ENCODE data around the gene ZNF384. TPM values are rescaled to one million over a fixed set of nuclear protein-coding genes. Genes with fewer than 3 reads are reported as not detected.

The ZNF384 gene
- total RNA-seq, 2 donors from 2014 or later: 23.8 to 33.3 TPM

- Histone ChIP-seq H3K4me1 (no peaks in the 10 kb centered on the region), H3K27me3 (no peaks in the 10 kb centered on the region), H3K9me3 (no peaks in the 10 kb centered on the region), H3K27ac (no peak overlapping the region), H3K4me3 (no peak overlapping the region), H3K36me3 (peaks cover 59% of the 10 kb centered on the region)
- DNase-seq (ENCODE audit: low spot score): no peak
- TF ChIP-seq, protein P1, sequence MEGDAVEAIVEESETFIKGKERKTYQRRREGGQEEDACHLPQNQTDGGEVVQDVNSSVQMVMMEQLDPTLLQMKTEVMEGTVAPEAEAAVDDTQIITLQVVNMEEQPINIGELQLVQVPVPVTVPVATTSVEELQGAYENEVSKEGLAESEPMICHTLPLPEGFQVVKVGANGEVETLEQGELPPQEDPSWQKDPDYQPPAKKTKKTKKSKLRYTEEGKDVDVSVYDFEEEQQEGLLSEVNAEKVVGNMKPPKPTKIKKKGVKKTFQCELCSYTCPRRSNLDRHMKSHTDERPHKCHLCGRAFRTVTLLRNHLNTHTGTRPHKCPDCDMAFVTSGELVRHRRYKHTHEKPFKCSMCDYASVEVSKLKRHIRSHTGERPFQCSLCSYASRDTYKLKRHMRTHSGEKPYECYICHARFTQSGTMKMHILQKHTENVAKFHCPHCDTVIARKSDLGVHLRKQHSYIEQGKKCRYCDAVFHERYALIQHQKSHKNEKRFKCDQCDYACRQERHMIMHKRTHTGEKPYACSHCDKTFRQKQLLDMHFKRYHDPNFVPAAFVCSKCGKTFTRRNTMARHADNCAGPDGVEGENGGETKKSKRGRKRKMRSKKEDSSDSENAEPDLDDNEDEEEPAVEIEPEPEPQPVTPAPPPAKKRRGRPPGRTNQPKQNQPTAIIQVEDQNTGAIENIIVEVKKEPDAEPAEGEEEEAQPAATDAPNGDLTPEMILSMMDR (IDR thresholded peaks at IDR 0.05): no peak
These were observed 21.5 kb downstream of the ZNF384 start for GRCh38 chr12:6667559-6668210.

DNA sequence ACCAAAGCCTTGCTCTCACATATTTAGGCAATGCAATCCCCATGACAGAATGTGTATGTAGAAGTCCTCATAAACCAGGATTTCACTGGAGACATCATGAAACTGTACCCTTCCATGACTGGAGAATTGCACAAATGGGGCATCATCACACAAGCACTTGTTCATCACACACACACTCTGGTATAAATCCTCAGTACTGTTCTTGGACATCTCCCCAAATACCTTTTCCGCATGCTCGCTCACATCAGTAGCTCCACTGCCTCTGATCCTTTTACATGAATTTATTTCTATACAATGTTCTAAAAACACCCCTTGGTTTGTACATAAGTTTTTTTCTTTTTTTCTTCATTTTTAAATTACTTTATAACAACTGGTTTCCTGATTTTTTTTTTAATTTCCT, 23.0 kb downstream of the ZNF384 start:
- TF ChIP-seq, protein P1 (IDR thresholded peaks at IDR 0.05): no peak
- H3K4me1 ChIP-seq: peaks cover 0 to 12% of the 10 kb centered on the region in 2 donors
- H3K27me3 ChIP-seq: no peaks in the 10 kb centered on the region
- no peak for DNase-seq (ENCODE audit: low spot score)
- no peaks in the 10 kb centered on the region for H3K9me3 ChIP-seq
- H3K27ac ChIP-seq: no peak overlapping the region
- H3K4me3 ChIP-seq: no peak overlapping the region
- H3K36me3 ChIP-seq: peaks cover 44% of the 10 kb centered on the region

- no peak for DNase-seq (ENCODE audit: low spot score)
- Histone ChIP-seq H3K4me3 (no peak overlapping the region), H3K36me3 (peaks cover 31% of the 10 kb centered on the region), H3K27me3 (no peaks in the 10 kb centered on the region), H3K4me1 (peaks cover 0 to 12% of the 10 kb centered on the region in 2 donors), H3K9me3 (no peaks in the 10 kb centered on the region), H3K27ac (no peak overlapping the region)
- TF ChIP-seq, protein P1 (IDR thresholded peaks at IDR 0.05): no peak
These were observed 24.3 kb downstream of the ZNF384 start for GRCh38 chr12:6664902-6665301.

- H3K36me3 ChIP-seq: peaks cover 13% of the 10 kb centered on the region
- H3K27ac ChIP-seq: peak within 1 kb of the TSS; percentile 77 to 80
- no peaks in the 10 kb centered on the region for H3K27me3 ChIP-seq
- peak within 1 kb of the TSS; percentile 78 to 84 for H3K4me3 ChIP-seq
- peaks cover 0 to 12% of the 10 kb centered on the region in 2 donors for H3K4me1 ChIP-seq
- TF ChIP-seq, protein P1 (IDR thresholded peaks at IDR 0.05): no peak
- peak; percentile 99 for DNase-seq (ENCODE audit: low spot score)
- no peaks in the 10 kb centered on the region for H3K9me3 ChIP-seq
These were observed 26.1 kb downstream of the ZNF384 start, which contains the start of gene ING4 for GRCh38 chr12:6662906-6663742. TSS of gene ING4 (minus strand) at chr12:6663119. CDS start at chr12:6663101, 18 bp downstream.

DNA sequence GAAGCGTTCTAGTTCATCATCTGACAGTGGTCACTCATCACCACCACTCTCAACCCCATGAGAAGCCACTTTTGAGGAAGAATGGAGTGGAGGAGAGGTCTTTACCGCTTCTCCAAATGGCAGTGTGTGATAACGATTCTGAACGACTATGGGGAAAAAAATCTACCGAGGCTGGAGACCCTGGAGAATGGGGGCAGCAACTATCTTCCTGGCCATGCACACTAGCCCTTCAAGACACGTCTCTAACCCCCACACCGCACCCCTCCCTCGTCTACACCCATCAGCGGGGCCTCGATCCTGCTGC, 26.6 kb downstream of the ZNF384 start:
- TF ChIP-seq, protein P1 (IDR thresholded peaks at IDR 0.05): no peak
- peaks cover 8% of the 10 kb centered on the region for H3K36me3 ChIP-seq
- H3K4me1 ChIP-seq: peaks cover 0 to 12% of the 10 kb centered on the region in 2 donors
- no peaks in the 10 kb centered on the region for H3K9me3 ChIP-seq
- H3K27ac ChIP-seq: peak overlapping the region; percentile 71 to 80
- no peaks in the 10 kb centered on the region for H3K27me3 ChIP-seq
- peak overlapping the region; percentile 78 to 84 for H3K4me3 ChIP-seq
- no peak for DNase-seq (ENCODE audit: low spot score)

All from right atrium auricular region (tissue), 2 donors.